Measurements from ENCODE around the gene KRT31. TPM values are rescaled to one million over a fixed set of nuclear protein-coding genes. Genes with fewer than 3 reads are reported as not detected.
"Not testable (repeated sequence)": the region's sequence is repeated elsewhere in the genome, so short reads cannot be mapped to it uniquely, and the experiment has no call there.

Gene KRT31
- polyA plus RNA-seq, 1 experiment, result not detected

- ChIA-PET CTCF (no interaction called here), POLR2A (no interaction called here)
- Histone ChIP-seq H3K4me3 (ENCODE audit: low read depth, low read length) (no peak within 1 kb of the TSS), H3K27ac (ENCODE audit: low read depth, low read length) (no peak within 1 kb of the TSS), H3K27me3 (ENCODE audit: control insufficient read depth, insufficient read depth, low read length) (peaks cover 5% of the 10 kb centered on the region), H3K9me3 (ENCODE audit: control insufficient read depth, insufficient read depth, low read length) (peaks cover 6% of the 10 kb centered on the region; the same call in 1 of the 2 replicates)
- DNase-seq (ENCODE audit: low read depth, low spot score), result no peak
- TF ChIP-seq CTCF (IDR thresholded peaks at IDR 0.05; ENCODE audit: low read depth, low read length), result no peak
Observed at GRCh38 chr17:41424111-41424635, 26.8 kb upstream of the KRT31 start, which contains the start of gene KRT37. Gene KRT37 (minus strand): TSS chr17:41424585. CDS start chr17:41424523, 62 bp downstream.

DNA sequence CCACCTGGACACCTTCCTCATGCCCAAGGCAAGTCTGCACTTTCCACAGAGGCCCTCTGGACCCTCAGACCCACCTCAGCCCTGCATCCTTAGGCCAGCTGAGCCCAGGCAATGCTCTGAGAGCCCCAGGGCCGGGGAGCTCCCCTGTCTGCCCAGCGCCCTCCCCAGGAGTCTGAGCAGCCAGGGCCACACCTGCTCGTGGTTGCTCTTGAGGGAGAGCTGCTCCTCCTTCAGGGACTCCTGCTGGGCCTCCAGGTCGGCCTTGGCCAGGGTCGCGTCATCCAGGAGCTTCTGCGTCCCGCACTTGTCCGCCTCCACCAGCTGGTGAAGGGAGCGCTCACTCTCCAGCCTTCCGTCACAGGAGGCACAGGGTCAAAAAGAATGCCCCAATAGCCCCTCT, 25.2 kb upstream of the KRT31 start:
- H3K9me3 ChIP-seq (ENCODE audit: control insufficient read depth, insufficient read depth, low read length); H3K4me3 ChIP-seq (ENCODE audit: low read depth, low read length); H3K27ac ChIP-seq (ENCODE audit: low read depth, low read length); POLR2A ChIA-PET; H3K27me3 ChIP-seq (ENCODE audit: control insufficient read depth, insufficient read depth, low read length); DNase-seq (ENCODE audit: low read depth, low spot score); CTCF ChIA-PET: not testable (repeated sequence)

DNA sequence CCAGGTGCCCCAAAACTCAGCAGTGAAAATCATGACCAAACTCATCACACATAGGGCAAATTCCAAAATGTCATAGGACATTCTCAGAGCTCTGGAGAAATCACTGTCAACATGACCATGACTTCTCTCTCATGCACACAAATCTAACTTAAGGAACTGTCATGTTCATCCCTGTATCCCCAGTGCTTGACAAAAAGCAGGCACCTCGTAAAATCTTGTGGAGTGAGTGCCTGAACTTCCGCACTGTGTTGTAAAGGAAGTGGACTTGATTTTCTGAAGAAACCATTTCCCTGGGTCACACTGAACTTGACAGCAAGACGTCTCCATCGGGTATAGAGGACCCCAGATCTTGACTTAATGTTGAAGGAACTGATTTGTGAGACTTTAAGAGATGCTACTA, 24.2 kb upstream of the KRT31 start:
- DNase-seq (ENCODE audit: low read depth, low spot score), result no peak
- no peak for TF ChIP-seq CTCF (IDR thresholded peaks at IDR 0.05; ENCODE audit: low read depth, low read length)
- Histone ChIP-seq H3K4me3 (ENCODE audit: low read depth, low read length) (no peak overlapping the region), H3K9me3 (ENCODE audit: control insufficient read depth, insufficient read depth, low read length) (peaks cover 6% of the 10 kb centered on the region; the same call in 1 of the 2 replicates), H3K27ac (ENCODE audit: low read depth, low read length) (no peak overlapping the region), H3K27me3 (ENCODE audit: control insufficient read depth, insufficient read depth, low read length) (peaks cover 5% of the 10 kb centered on the region)
- CTCF ChIA-PET, result interaction anchor here (1.4 kb wide), 1 partner anchor 127 kb away, joined by 5 read pairs; no protein-coding TSS in a partner anchor
- POLR2A ChIA-PET, result no interaction called here

DNA sequence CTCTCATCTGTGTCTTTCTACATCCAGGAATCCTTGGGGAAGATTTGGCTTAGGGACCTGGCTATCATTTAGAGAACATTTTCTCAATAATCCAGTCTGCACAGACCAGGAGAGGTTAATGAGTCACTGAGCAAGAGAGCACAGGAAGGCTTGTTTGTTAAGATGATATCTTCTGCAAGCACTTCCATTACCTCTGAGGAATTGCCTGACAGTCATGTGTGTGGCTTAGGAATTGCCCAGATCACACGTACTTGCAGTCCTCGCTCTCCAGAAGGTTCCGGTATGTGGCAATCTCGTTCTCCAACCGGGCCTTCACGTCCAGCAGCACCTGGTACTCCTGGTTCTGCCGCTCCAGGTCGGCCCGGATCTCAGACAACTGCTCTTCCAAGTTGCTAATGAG, 23.7 kb upstream of the KRT31 start:
- ChIA-PET POLR2A (no interaction called here), CTCF (interaction anchor here (1.4 kb wide), 1 partner anchor 127 kb away, joined by 5 read pairs; no protein-coding TSS in a partner anchor)
- TF ChIP-seq CTCF (IDR thresholded peaks at IDR 0.05; ENCODE audit: low read depth, low read length), result no peak
- H3K9me3 ChIP-seq (ENCODE audit: control insufficient read depth, insufficient read depth, low read length), result peaks cover 6% of the 10 kb centered on the region; the same call in 1 of the 2 replicates
- H3K27ac ChIP-seq (ENCODE audit: low read depth, low read length), result no peak overlapping the region
- DNase-seq (ENCODE audit: low read depth, low spot score), result no peak
- peaks cover 5% of the 10 kb centered on the region for H3K27me3 ChIP-seq (ENCODE audit: control insufficient read depth, insufficient read depth, low read length)
- no peak overlapping the region for H3K4me3 ChIP-seq (ENCODE audit: low read depth, low read length)

GRCh38 chr17:41420134-41420533, 22.7 kb upstream of the KRT31 start:
- ChIA-PET CTCF (interaction anchor here (1.4 kb wide), 1 partner anchor 128 kb away, joined by 5 read pairs; no protein-coding TSS in a partner anchor), POLR2A (no interaction called here)
- DNase-seq (ENCODE audit: low read depth, low spot score), result no peak
- no peak overlapping the region for H3K4me3 ChIP-seq (ENCODE audit: low read depth, low read length)
- no peak for TF ChIP-seq CTCF (IDR thresholded peaks at IDR 0.05; ENCODE audit: low read depth, low read length)
- H3K27ac ChIP-seq (ENCODE audit: low read depth, low read length), result no peak overlapping the region
- H3K9me3 ChIP-seq (ENCODE audit: control insufficient read depth, insufficient read depth, low read length), result peaks cover 6% of the 10 kb centered on the region; the same call in 1 of the 2 replicates
- H3K27me3 ChIP-seq (ENCODE audit: control insufficient read depth, insufficient read depth, low read length), result peaks cover 5% of the 10 kb centered on the region
